HG03520 (cell line): ENCODE measurements around the gene MMP20.

Source experiments
- ATAC-seq: cut with Tn5 transposase; IDR thresholded peaks from one replicate; pipeline ENCODE4 v1.9.1; 2021; ENCODE audit warnings: mild to moderate bottlenecking, moderate library complexity; ENCODE audit not compliant: unreplicated experiment

The MMP20 gene

GRCh38 chr11:102560555-102561011 is 64.5 kb downstream of the MMP20 start:
- peak; percentile 65 for ATAC-seq

GRCh38 chr11:102559839-102560238 is 65.3 kb downstream of the MMP20 start:
- peak; percentile 34 for ATAC-seq

DNA sequence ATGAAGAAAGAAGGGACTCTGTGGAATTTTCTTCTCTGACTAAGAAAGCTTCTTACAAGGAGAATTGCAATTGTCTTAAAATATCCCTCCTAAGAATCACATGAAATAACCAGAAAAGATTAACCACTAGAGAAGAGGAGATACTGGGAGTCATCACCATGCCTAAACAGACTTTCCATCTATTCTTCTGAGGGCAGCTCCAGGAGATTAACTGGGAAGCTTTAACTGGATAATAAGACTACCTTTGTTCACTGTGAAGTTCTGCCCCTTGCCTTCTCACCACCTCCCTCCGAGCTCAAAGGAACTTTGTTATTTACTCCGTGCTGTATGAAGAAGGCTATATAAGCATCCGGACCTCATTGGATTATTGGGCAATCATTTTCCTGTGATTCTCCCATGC is 70.0 kb downstream of the MMP20 start:
- ATAC-seq = no peak

DNA sequence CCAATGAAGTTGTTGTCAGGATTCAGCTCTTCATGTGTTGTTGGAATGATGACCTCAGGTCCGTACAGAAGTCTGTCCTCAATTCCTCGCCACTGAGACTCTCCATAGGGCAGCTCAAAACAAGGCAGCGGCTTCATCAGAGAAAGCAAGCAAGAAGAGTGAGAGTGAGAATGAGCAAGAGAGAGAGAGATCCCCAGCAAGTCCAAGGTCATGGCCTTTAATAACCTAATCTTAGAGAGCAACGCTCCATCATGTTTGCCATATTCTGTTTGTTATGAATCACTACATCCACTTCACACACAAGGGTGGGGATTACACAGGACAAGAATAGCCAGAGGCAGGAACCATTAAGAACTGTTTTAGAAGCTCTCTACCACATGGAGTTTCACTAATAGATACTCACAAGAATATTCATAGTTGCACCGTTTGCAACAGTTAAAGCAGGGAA is 71.3 kb downstream of the MMP20 start:
- peak; percentile 84 for ATAC-seq

GRCh38 chr11:102552447-102553194 is 72.5 kb downstream of the MMP20 start:
- ATAC-seq = no peak

DNA sequence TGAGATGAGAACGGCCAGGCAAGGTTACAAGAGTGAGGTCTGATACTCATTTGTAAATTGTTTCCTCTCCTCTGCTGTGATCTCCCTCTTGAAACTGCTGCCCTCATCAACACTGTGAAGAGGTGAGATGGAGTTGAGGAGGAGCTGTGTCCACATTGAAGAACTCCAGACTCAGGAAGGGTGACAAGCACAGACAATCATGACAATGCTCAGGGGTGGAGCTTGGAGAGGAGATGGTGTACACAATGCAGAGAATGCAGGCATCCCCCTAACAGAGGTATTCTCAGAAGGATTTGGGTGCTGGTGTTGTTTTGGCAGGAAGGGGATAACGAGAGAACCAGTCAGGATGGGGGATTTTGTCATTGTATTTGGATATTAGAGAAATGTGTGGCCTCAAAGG is 73.1 kb downstream of the MMP20 start:
- no peak for ATAC-seq

DNA sequence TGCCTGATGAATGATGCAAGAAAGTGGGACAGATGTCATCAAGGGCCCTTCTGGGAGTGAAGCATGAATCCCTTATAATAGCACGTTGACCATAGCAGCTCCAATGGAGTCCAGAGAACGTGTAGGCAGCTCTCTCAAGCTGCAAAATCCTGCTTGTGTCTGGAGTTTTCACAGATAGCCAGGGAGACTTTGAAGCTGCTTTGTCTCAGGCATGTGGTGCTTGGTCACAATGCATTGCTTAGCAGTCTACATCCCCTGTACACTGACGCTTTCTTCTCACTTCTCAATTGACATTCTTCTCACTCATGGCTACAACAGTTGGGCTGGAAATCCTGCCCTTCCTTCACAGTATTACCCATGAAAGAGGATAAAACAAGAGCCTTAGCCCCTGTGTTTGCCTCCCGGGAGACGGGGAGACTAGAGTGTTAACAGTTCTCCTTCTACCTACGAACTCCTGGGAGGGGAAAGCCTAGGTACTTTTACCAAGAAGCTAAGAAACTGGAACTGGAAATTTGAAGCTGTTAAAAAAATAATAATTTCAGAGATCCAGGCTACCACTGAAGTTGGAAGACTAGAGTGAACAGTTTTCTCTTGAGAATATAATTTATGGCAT is 73.9 kb downstream of the MMP20 start:
- no peak for ATAC-seq

DNA sequence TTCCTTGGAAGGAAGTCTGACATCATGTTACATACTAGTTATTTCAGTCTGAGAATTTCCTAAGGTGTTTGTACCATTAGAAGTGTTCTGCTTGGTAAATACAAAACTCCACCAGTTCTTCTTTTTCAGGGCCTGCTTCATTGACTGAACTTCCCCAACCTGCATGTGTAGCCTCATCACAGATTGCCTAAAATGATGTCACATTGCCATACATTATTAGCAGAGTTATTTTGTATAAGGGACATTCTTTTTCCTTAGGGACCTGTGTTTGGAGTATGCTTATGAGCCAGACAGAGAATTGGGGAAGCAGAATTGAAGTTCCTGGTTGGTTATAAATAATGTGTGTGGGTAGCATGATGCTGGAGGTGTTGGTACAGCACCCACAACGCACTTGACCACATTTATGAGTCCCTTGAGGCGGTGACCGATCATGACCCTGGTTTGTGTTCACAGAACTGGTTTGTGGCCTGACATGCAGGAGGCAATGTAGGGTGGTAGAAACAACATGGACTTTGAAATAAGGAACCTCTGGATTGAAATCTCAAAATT is 78.1 kb downstream of the MMP20 start:
- ATAC-seq = peak; percentile 71

GRCh38 chr11:102546427-102546826 is 78.7 kb downstream of the MMP20 start:
- ATAC-seq = peak; percentile 54

- ATAC-seq = no peak
Observed at GRCh38 chr11:102545701-102546100, 79.4 kb downstream of the MMP20 start.

GRCh38 chr11:102544594-102544993 is 80.5 kb downstream of the MMP20 start:
- no peak for ATAC-seq

DNA sequence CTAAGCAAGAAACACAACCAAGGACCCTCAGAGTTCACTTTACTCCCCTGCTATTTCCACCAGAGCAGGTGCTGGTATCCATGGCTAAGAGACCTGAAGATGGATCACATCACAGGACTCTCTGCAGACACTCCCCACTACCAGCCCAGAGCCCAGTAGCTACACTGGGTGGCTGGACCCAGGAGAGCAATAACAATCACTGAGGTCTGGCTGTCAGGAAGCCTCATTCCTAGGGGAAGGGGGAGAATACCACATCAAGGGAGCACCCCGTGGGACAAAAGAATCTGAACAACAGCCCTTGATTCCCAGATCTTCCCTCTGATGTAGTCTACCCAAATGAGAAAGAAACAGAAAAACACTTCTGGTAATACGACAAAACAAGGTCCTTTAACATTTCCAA is 85.6 kb downstream of the MMP20 start:
- no peak for ATAC-seq

DNA sequence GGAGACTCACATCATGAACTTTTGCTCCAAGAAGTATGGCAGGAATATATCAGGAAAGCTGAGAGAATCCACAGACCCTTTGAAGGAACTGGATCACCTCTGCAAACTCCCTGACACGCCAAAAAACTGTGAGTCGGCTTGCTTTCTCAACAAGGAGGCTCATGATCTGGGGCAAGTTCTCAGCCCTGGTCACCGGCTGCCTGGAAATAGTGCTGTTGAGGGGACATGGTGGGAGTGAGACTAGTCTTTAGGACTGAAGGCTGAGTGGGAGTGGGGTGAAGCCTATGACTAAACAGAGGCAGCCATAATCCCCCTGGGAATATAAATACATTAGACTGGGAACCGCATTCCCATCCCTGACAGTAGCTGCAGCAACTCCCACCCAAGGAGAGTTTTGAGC is 86.2 kb downstream of the MMP20 start:
- no peak for ATAC-seq

DNA sequence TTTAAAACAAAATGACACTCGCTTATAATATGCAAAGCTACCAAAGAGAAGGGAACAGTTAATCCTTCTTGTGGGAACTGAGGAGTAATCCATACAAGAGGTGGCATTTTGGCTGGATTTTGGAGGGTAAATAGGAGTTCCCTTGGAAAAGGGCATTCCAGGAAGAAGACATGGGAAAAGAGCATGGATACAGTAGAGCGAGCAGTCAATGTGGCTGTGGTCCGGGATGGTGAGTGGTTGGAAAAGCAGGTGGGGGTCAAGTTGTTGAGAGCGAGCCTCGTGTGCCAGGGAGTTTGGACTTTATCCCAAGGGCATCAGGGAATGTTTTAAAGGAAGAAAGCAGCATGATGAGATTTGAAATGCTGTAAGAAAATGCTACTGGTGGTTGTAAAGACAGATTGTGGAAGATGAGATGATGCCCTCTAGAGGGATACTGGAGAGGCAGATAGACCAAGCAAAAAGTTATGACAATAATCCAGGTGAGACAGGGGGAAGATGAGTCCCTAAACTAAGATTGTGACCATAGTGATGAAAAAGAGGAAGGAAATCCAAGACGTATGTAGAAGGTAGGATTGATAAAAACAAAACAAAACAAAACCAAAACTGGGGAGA is 90.8 kb downstream of the MMP20 start:
- no peak for ATAC-seq

- ATAC-seq = no peak
Observed at GRCh38 chr11:102530558-102530957, 94.6 kb downstream of the MMP20 start, which contains the start of gene MMP7. Gene MMP7, minus strand, starts transcription at chr11:102530747. Its CDS starts 47 bp downstream, at chr11:102530700.

GRCh38 chr11:102528618-102529017 is 96.5 kb downstream of the MMP20 start:
- ATAC-seq = no peak

DNA sequence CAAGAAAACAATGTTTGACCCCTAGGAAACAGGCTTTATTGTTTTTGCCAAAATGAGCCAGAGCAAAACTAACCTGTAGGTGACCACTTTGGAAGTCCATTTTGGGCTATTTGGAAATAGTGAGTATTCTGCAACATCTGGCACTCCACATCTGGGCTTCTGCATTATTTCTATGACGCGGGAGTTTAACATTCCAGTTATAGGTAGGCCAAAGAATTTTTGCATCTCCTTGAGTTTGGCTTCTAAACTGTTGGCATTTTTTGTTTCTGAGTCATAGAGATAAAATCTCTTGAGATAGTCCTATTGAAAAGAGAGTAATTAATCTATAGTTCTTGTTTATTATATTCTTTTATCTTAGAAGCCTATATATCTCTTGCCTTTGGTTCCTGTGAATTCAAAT is 97.4 kb downstream of the MMP20 start:
- ATAC-seq = no peak

GRCh38 chr11:102527041-102527440 is 98.1 kb downstream of the MMP20 start:
- no peak for ATAC-seq
